ENCODE results near the gene BTD.

GRCh38 chr3:15681668-15682067, 80.1 kb downstream of the BTD start:
- TF ChIP-seq, protein P1, sequence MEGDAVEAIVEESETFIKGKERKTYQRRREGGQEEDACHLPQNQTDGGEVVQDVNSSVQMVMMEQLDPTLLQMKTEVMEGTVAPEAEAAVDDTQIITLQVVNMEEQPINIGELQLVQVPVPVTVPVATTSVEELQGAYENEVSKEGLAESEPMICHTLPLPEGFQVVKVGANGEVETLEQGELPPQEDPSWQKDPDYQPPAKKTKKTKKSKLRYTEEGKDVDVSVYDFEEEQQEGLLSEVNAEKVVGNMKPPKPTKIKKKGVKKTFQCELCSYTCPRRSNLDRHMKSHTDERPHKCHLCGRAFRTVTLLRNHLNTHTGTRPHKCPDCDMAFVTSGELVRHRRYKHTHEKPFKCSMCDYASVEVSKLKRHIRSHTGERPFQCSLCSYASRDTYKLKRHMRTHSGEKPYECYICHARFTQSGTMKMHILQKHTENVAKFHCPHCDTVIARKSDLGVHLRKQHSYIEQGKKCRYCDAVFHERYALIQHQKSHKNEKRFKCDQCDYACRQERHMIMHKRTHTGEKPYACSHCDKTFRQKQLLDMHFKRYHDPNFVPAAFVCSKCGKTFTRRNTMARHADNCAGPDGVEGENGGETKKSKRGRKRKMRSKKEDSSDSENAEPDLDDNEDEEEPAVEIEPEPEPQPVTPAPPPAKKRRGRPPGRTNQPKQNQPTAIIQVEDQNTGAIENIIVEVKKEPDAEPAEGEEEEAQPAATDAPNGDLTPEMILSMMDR (conservative IDR thresholded peaks at IDR 0.05; ENCODE audit: low read depth, low read length), result no peak
- TF ChIP-seq EZH2 (IDR thresholded peaks at IDR 0.05; ENCODE audit: borderline replicate concordance, low read depth, low read length, poor library complexity, severe bottlenecking), result no peak

All from A673 (cell line).